ENCODE measurements around the gene TULP4. TPM values are rescaled to one million over a fixed set of nuclear protein-coding genes. Genes with fewer than 3 reads are reported as not detected.

Gene TULP4
- total RNA-seq, 1 donor from 2014 or later: 117 TPM

DNA sequence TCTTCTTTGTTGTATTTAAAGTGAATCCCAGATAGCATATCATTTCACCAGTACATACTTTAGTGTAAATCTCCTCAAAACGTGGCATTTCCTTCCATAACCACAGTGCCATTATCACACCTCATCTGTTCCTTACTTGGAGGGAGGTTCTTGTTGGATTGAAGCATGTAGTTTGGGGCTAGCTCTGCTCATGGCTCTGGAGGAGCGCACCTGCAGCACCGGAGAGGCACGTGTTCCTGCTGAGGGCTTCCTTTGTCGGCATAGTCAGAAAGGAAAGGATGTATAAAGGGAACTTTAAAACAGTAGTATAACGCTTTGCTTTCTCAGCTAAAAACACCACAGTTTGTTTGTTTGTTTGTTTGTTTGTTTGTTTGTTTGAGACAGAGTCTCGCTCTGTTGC is 126.0 kb downstream of the TULP4 start:
- peaks cover 15% of the 10 kb centered on the region for H3K36me3 Mint-ChIP-seq (ENCODE audit: low read depth, unreplicated experiment)
- TF ChIP-seq, protein P1, sequence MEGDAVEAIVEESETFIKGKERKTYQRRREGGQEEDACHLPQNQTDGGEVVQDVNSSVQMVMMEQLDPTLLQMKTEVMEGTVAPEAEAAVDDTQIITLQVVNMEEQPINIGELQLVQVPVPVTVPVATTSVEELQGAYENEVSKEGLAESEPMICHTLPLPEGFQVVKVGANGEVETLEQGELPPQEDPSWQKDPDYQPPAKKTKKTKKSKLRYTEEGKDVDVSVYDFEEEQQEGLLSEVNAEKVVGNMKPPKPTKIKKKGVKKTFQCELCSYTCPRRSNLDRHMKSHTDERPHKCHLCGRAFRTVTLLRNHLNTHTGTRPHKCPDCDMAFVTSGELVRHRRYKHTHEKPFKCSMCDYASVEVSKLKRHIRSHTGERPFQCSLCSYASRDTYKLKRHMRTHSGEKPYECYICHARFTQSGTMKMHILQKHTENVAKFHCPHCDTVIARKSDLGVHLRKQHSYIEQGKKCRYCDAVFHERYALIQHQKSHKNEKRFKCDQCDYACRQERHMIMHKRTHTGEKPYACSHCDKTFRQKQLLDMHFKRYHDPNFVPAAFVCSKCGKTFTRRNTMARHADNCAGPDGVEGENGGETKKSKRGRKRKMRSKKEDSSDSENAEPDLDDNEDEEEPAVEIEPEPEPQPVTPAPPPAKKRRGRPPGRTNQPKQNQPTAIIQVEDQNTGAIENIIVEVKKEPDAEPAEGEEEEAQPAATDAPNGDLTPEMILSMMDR (IDR thresholded peaks at IDR 0.05; ENCODE audit: unreplicated experiment): no peak

DNA sequence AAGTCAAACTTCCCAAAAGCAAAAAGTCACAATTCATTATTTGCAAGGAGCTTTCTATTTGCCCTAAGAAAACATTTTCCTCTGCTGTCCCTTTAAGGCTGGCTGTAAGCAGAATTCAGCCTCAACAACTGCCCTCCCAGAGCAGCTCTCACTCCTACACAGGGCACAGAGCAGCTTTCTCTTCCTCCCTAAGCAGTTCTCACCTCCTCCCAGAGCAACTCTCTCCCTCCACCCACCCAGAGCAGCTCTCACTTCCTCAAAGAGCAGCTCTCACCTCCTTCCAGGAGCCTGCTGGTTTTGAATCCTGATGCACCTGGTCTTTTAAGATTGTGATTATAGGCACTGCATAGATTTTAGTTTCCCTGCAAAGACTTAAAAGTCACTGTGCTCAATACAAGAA is 127.0 kb downstream of the TULP4 start:
- no peak overlapping the region for H3K4me3 Mint-ChIP-seq (ENCODE audit: unreplicated experiment)
- H3K27ac Mint-ChIP-seq (ENCODE audit: unreplicated experiment): no peak overlapping the region
- no peaks in the 10 kb centered on the region for H3K9me3 Mint-ChIP-seq (ENCODE audit: unreplicated experiment)
- DNase-seq (ENCODE audit: low spot score): no peak
- peaks cover 18% of the 10 kb centered on the region for H3K36me3 Mint-ChIP-seq (ENCODE audit: low read depth, unreplicated experiment)
- no peaks in the 10 kb centered on the region for H3K4me1 Mint-ChIP-seq (ENCODE audit: unreplicated experiment)
- TF ChIP-seq, protein P1 (IDR thresholded peaks at IDR 0.05; ENCODE audit: unreplicated experiment): no peak
- peaks cover 10% of the 10 kb centered on the region for H3K27me3 Mint-ChIP-seq (ENCODE audit: unreplicated experiment)

More for the DNA sequence above, 126.0 kb downstream of the TULP4 start:
- H3K4me3 Mint-ChIP-seq (ENCODE audit: unreplicated experiment): no peak overlapping the region
- no peak overlapping the region for H3K27ac Mint-ChIP-seq (ENCODE audit: unreplicated experiment)
- peaks cover 10% of the 10 kb centered on the region for H3K27me3 Mint-ChIP-seq (ENCODE audit: unreplicated experiment)
- H3K4me1 Mint-ChIP-seq (ENCODE audit: unreplicated experiment): no peaks in the 10 kb centered on the region
- no peak for DNase-seq (ENCODE audit: low spot score)
- no peaks in the 10 kb centered on the region for H3K9me3 Mint-ChIP-seq (ENCODE audit: unreplicated experiment)

GRCh38 chr6:158441716-158442215 is 129.5 kb downstream of the TULP4 start:
- Mint-ChIP-seq H3K4me3 (ENCODE audit: unreplicated experiment) (peak overlapping the region; percentile 66), H3K9me3 (ENCODE audit: unreplicated experiment) (no peaks in the 10 kb centered on the region), H3K27ac (ENCODE audit: unreplicated experiment) (no peak overlapping the region), H3K27me3 (ENCODE audit: unreplicated experiment) (peaks cover 11% of the 10 kb centered on the region), H3K4me1 (ENCODE audit: unreplicated experiment) (no peaks in the 10 kb centered on the region), H3K36me3 (ENCODE audit: low read depth, unreplicated experiment) (peaks cover 14% of the 10 kb centered on the region)
- TF ChIP-seq, protein P1 (IDR thresholded peaks at IDR 0.05; ENCODE audit: unreplicated experiment): no peak
- DNase-seq (ENCODE audit: low spot score): no peak

- TF ChIP-seq, protein P1 (IDR thresholded peaks at IDR 0.05; ENCODE audit: unreplicated experiment): no peak
- Mint-ChIP-seq H3K9me3 (ENCODE audit: unreplicated experiment) (no peaks in the 10 kb centered on the region), H3K36me3 (ENCODE audit: low read depth, unreplicated experiment) (peaks cover 14% of the 10 kb centered on the region), H3K27ac (ENCODE audit: unreplicated experiment) (no peak overlapping the region), H3K4me1 (ENCODE audit: unreplicated experiment) (no peaks in the 10 kb centered on the region), H3K4me3 (ENCODE audit: unreplicated experiment) (no peak overlapping the region), H3K27me3 (ENCODE audit: unreplicated experiment) (peaks cover 11% of the 10 kb centered on the region)
- no peak for DNase-seq (ENCODE audit: low spot score)
Measured at GRCh38 chr6:158442306-158442705, 130.0 kb downstream of the TULP4 start.

GRCh38 chr6:158445426-158446085 is 133.3 kb downstream of the TULP4 start:
- peaks cover 13% of the 10 kb centered on the region for H3K27me3 Mint-ChIP-seq (ENCODE audit: unreplicated experiment)
- H3K36me3 Mint-ChIP-seq (ENCODE audit: low read depth, unreplicated experiment): peaks cover 13% of the 10 kb centered on the region
- peak overlapping the region; percentile 14 for H3K4me3 Mint-ChIP-seq (ENCODE audit: unreplicated experiment)
- peaks cover 6% of the 10 kb centered on the region for H3K4me1 Mint-ChIP-seq (ENCODE audit: unreplicated experiment)
- H3K9me3 Mint-ChIP-seq (ENCODE audit: unreplicated experiment): no peaks in the 10 kb centered on the region
- no peak overlapping the region for H3K27ac Mint-ChIP-seq (ENCODE audit: unreplicated experiment)
- TF ChIP-seq, protein P1 (IDR thresholded peaks at IDR 0.05; ENCODE audit: unreplicated experiment): no peak
- DNase-seq (ENCODE audit: low spot score): no peak
